Stimulated activated CD4-positive, alpha-beta T cell treated with anti-CD3 and anti-CD28 coated beads, TNF-alpha, amount 100 ng/mL, for 48 hours (primary cell): ENCODE results near the gene PHC3.

Source experiments
- DNase-seq, 3 donors: peaks; one replicate each; pipeline ENCODE4 v3.0.0-alpha.2; 2020; ENCODE audit warnings: low read depth in 3 of 3

The PHC3 gene

DNA sequence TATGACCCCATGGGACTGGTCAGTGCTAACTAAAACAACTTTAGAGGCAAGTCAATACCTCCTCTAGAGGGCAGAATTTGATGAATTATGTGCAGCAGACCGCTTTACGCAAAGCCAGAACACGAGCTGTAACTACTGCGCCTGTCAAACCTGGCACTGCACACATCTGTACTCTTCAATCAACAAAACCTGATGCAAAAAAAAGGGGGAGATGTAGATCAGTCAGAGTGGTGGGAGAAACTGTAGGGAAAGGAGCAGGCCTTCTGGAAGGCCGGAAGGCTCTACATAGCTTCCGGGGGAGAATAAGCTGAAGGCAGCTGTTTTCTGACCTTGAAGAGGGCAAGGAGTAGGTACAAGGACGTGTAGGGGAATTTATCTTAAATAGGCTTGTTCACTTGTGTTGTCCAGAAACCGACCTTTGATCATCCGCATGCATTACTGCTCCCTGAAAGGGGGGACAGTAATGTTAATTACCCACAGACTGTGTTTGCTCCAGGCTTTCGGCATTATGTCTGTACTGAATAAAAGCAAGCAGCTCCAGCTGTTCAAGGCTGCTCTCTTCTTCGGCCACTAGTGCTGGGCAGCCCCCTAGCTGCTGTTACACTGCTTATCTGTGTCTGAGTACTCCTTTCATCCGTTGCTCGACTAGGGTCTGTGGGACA is 102.8 kb downstream of the PHC3 start:
- DNase-seq: no peak

DNA sequence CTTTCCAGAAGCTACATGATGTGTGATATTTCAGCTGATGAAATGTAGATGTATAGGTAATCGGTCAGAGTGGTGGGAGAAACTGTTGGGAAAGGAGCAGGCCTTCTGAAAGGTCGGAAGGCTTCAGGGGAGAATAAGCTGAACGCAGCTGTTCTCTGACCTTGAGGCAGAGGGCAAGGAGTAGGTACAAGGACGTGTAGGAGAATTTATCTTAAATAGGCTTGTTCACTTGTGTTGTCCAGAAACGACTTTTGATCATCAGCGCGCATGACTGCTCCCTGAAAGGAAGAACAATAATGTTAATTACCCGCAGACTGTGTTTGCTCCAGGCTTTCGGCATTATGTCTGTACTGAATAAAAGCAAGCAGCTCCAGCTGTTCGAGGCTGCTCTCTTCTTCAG is 104.2 kb downstream of the PHC3 start:
- DNase-seq: no peak

DNA sequence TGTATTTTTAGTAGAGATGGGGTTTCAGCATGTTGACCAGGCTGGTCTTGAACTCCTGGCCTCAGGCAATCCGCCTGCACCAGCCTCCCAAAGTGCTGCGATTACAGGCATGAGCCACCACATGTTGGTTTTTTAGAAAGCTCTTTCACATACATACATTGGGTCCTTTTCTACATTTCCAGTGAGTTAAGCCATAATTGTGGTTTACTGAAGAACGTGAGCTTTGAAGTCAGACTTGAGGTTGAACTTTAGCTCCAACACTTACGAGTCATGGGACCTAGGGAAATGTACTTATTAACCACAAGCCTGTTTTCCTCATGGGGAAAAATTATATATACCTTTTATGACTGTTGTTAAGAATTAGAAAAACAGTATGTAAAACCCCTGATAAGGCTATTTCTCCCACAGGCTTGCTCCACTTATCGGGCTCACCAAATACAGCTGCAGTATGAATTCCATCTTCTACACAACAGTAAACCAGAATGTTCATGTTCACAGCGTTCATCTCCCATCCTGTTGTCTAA is 104.8 kb downstream of the PHC3 start:
- DNase-seq: no peak

DNA sequence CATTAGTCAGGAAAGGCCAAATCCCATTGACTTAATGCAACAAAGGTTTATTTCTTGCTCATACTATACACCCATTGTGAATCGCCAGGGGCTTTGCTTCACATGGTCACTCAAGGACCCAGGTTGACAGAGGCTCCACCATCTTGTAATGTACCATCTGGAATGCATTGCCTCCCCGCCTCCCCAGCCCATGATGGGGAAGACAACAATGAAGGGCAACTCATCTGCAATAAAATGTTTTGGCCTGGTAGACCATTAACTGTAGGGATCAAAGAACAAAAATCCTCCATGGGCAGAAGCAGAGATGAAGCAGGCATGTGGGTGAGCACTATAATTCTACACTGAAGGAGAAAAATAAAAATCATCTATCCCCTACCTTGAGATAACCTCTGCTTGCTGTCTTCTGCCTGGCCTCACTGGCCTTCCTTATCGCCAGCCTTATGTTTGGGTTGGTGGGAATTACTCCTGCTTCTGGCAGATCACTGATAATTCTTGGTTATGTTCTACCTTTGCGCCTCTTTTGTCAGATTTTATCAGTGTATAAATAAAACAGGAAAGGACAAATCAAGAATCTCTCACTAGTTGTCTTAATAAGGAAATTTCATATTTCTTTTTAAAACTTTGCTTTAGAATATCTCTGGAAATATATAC is 106.0 kb downstream of the PHC3 start:
- DNase-seq: no peak

DNA sequence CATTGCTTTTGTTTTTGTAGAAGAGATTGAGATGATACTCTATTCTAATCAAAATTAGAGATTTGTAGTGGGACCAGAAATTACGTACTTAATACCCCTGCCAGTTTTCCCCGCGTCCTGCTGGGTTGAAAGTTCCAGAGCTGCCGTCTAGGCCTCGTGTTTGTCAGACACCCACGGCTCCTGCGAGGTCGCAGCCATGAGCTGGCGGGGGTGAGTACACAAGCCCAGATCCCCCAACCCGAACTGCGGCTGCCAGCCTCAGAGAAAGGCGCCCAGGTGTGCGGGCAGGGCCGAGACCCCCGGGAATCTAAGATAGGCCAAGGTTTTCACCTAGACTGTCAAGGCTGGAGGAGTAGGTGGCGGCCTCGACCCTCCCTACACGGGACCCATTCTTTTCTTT is 117.4 kb downstream of the PHC3 start:
- no peak for DNase-seq

DNA sequence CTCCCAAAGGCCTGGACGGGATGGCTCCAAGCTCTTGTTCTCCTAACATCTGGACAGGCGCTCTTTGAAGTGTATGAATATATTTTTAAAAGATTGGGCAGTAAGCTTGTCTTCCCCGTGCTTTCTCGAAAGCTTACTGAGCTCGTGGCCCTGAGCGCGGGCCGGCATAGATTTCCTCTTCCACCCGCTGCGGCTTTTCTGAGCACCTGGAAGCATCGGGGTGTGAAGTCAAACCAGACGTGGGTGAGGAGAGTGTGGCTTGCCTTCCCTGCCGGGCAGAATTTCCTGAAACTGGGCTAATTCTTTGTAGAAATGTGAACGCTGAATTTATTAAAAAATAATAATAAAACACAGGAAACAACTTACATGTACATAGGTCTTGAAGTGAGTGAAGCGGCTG is 117.8 kb downstream of the PHC3 start:
- DNase-seq: no peak

DNA sequence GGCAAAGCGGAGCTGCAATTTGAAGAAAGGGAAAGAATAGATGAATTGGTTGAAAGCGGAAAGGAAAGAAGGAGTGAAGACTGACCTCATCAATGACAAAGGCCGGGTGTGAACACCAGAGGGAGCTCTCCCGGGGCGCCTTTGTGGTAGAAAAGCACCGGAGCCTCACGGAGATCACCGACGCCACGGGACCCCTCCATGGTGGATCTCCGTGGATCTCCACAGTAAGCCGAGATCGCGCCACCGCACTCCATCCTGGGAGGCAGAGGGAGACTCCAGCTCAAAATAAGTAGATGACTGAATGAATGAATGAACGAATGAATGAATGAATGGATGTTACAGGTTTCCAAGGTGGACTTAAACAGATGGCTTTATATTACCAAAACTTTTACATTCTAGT is 118.8 kb downstream of the PHC3 start:
- DNase-seq: no peak

DNA sequence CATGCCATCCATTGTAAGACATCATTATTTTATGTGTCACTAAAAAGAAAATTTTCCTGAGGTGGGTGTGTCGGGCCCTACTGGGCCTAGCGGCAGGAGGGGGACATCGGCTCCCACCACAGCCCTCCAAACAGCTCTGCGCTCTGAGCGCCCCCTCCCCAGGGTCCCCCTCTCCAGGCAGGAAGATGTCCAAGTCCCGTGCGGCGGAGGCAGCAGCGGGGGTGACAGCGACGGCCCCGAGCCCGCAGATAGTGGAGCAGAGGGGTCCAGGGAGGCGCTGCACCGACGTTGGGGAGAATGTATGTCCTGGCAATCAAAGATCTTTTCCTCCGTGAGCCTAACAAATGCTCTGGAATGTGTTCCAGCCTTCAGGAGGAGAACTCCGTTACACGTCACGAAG is 119.5 kb downstream of the PHC3 start:
- DNase-seq: no peak

DNA sequence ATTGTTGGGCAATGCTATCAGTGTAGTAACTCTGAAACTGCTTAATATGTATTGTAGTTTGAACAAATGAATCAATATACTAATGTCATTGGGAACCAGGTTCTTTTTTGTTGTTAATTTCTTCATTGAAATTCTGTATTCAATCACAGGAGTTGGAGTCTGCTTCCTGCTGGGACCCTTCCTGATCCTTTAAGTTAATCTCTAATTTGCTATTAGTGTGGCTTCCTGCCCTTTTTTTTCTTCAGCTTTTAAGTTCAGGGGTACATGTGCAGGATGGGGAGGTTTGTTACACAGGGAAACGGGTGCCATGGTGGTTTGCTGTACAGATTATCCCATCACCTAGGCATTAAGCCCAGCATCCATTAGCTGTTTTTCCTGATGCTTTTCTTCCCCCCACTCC is 122.1 kb downstream of the PHC3 start:
- DNase-seq: no peak

DNA sequence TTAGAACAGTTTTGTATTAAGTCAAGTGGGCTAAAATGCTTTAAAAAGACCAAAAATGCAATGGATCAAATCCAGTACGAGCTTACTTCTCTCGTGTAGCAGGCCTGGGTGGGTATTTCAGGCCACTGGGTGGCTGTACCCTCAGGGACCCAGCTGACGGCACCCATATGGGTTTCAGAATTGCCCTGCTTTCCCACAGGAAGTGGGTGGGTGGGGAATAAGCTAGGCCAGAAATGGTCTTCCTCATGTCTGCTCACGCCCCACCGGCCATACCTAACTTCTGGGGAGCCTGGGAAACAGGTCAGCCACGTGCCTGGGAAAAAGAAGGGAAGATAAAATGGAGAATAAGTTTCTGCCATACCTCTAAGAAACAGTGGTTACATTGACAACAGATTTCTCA is 123.4 kb downstream of the PHC3 start:
- no peak for DNase-seq

DNA sequence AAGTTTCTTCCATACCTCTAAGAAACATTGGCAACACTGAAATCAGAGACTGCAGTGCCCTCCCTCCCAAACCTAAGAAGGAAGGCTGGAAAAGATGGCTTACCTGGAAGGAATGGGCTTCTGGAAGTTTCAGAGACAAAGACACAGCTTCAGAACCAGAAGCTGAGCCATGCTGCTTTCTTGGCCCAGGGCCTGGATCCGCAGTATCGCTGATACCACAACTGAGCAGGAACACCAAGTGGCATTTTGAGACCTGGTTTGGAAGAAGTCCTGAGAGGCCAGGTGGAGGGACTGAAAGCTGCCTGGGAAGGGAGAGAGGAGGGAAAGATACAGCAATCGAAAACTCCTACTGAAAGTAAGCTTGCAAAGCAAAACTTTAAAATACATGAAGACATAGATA is 124.0 kb downstream of the PHC3 start:
- DNase-seq: no peak

DNA sequence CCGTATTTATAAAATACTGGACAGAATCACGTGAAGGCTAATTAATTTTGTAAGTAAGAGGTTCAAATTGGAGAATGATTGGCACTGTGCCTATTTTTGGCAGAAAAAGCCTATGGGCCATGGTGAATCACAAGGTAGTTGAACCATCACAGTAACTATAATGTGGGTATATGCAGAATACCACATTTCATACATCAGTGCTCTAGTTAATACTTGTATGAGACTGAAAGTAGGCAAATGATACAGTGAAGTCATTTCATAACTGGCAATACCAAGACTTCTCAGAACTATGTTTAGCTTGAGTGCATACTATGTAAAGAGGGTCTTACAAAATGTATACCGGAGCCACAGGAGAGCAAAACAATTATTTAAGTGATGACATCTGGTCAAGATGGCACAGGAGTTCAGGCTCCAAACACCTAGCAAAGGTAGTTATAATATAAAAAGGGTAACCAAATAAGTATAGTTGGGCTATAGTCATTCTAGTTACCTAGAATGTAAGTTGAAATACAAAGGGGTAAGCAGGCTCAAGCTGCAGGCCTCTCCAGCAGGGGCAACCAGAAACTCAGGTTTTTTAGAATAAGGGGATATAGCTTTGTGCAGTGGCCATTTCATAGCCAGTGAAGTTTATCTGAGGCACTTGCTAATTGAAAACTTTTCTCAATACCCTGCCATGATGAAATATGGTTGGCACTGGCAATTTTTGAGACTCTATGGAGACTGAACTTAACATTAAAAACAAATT is 124.7 kb downstream of the PHC3 start:
- DNase-seq: no peak

DNA sequence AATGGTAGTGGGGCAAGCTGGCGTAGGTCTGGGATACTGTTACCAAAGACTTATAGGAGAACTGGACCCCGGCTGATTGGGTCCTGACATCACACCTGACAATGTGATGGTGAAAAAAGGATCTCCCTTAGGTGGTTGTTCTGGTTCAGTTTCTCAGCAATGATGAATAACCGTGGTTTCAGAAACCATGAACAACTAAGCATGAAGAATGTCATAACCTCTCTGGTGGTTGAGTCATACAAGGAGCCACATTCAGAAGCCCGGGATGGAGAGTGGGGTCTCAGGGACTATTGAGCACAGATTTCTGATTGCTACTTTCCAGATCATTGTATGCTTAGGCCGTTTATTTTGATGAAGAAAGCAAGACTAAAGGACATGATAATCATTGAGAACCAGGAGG is 126.3 kb downstream of the PHC3 start:
- DNase-seq: peak in 1 of 3 donors; percentile 14

DNA sequence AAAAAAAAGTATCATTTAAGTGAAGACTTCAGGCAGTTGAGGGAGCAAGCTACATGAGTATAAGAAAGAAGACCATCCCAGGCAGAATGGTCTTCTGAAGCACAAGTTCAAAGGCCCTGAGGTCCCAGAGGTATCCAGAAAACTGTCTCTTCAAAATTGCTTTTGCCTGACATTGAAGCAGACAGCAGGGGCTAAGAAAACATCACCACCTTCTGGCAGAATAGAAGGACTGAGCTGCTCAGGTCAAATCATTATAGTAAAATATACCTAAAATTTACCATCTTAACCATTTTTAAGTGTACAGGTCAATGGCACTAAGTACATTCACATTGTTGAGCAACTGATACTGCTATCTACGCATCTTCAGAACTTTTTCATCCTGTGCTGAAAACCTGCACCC is 127.3 kb downstream of the PHC3 start:
- no peak for DNase-seq

DNA sequence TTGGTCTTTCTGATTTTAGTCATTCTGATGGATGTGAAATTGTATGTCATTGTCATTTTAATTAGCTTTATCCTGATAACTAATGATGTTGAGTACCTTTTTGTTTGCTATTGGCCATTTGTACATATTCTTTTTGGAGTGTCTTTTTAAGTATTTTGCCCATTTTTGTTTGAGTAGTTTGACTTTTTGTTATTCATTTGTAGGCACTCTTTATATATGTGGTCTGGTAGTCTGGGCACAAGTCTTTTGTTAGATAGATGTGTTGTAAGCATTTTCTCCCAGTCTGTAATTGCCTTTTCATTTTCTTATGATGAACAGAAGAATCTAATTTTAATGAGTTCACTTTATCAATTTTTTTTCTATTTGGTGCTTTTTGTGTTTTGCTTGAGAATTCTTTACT is 129.1 kb downstream of the PHC3 start:
- DNase-seq: no peak

DNA sequence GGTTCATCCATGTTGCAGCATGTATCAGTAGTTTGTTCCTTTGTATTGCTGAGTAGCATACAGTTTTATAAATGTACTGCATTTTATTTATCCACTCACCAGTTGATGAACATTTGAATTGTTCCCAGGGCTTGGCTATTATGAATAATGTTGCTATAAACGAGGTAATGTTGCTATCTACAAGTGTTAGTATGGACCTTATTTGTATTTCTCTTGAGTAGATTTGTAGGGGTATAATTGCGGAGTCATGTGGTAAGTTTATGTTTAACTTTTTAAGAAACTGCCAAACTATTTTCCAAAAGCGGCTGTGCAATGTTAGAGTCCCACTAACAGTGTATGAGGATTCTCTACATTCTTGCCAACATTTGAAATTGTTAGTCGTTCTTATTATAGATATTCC is 130.8 kb downstream of the PHC3 start:
- DNase-seq: no peak

DNA sequence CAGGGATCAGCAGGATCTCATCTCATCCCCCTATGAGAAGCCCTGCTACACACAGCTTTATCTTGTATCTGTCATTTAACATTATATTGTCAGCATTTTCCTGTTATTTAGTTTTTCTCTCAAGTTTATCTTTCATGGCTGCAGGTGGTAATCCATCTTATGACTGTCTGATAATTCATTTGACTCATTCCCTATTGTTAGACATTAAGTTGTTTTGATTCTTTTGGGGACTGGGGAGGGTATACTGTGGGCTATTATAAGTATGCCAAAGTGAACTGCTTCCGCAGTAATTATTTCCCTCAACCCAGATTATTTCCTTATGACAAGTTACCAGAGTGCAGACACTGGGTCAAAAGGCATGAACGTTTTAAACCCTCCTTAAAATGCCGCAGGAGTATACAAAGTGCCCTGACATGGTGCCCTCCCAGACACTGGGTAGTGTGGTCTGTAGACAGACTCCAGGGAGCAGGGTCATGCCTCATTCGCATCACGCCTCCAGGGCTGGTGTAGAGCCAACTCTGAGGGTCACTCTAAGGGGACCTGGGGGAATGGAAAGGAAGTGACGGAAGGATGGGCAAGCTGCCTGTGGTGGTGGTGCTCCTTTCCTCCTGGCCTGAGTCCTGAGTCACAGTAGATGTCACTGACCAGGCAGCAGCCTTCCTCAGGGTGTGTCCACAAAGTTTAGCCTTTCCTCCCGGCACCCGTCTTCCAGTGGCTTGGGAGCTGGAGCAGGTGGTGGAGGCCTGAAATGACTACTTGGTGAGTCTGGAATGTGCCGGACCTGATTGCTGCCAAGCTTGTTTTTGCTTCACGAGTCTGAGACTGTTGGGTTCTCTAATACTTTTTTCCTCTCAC is 132.2 kb downstream of the PHC3 start:
- DNase-seq: no peak

DNA sequence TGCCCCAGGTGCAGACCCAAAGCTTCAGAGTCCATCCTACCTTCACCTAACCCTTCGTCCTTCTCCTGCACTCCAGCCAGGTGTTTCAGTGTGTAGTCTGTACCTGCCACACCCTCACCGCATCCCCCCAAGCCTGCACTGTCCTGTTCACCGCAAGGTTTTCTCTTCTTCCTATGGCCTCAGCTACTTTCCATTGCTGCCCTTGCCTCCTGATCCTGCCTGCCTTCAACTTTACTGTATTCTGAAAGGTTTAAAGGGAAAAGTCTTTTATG is 134.5 kb downstream of the PHC3 start:
- no peak for DNase-seq

DNA sequence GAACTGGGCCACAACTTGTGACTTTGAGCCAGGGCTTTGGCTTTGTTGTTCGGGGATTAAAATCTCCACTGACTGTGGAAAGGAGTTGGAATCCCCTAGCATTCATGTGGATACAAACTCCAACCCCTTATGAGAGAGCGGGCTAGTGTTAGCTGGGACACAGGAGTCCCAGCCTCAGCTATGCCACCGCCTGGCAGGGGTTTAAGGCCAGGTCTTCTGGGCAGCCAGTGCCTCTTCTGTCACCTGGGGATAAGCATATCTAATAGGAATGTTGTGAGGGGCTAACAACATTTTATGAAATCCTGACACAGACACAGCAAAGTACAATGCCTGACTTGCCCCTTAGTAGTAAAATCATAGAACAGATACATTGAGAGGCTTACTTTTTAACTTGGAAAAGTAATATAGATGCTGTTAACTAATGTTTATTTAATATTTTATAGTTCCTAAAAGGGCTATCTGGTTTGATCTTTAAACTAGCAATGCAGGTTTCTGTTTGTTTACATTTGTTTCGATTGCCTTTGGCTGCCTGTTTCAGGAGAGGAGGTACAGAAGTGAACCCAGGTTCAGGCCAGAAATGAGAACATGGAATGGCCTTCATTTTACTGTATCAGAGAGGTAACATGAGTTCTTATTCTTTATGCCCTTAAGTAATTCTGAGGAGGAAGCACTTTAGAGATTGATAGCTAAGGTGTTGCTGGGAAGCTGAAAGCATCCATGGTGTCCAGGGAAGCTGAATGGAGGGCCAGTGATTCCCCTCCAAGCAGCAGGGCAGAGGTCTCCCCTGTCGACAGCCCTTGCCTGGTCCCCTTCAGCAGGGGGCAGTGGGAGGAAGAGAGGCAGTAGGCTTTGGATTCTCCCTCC is 135.0 kb downstream of the PHC3 start:
- DNase-seq: no peak

DNA sequence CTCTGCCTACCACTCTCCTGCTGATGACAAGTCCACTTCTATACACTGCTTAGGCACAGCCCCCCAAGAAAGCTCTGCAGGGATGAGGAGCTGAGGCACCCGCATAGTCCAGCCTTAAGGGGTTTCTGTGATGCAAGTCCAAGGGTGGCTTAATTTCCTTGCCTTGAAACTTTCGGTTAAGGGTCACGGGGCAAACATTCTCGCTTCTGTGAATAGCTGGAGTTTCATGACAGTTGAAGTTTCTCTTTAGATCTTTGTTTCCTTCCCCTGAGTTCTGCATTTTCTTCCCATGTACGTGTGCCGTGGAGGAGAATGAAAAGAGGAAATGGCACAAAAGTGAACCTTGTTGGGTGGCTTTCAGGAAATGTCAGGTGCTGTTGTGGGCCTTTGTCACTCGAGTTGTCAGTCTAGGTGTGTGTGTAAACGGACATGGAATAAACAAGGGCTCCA is 136.7 kb downstream of the PHC3 start:
- no peak for DNase-seq

DNA sequence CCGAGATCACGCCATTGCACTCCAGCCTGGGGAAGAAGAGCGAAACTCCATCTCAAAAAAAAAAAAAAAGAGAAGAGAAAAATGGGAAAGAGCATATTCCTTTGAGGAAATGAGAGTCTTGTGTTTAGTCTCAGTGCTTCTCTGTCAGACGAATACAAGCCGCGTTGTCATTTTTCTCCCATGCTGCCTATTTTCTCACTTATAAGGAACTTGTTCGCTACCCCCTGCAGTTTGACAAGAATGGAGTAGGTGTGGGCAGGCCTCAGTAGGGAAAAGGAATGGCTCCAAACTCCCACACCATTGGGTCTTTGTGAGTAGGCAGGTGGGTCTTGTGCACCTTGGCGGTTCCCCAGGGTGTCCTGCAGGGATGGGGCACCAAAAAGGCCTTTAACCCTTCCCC is 137.3 kb downstream of the PHC3 start:
- no peak for DNase-seq
